Endothelial cell of umbilical vein (primary cell): ENCODE results near the gene THSD4. TPM values are rescaled to one million over a fixed set of nuclear protein-coding genes. Genes with fewer than 3 reads are reported as not detected.

ENCODE experiments used
- BruUV-seq: library from RNA; stranded (reverse); fragments of 400-500 nt; replicated peaks from 2 replicates; lab custom pipeline; 2021; lab: Mats Ljungman, UMichigan
- CTCF ChIA-PET: fragments of 300-600, 350-600 bp; sonication (Branson Sonifier 250); formaldehyde crosslinking; loops from one replicate; lab custom pipeline; 2021; ENCODE audit warnings: antibody characterized with exemption, inconsistent platforms; lab: Charles Lee
- POLR2A ChIA-PET: fragments of 300-600, 350-600 bp; sonication (Branson Sonifier 250); formaldehyde crosslinking; loops from one replicate; lab custom pipeline; 2021; ENCODE audit warnings: antibody characterized with exemption, inconsistent platforms; lab: Charles Lee
- DNase-seq: peaks from one replicate; pipeline ENCODE4 v3.0.0-alpha.2; 2011; ENCODE audit warnings: low read depth, low spot score
- FAIRE-seq: peaks from 2 replicates; lab custom pipeline; 2011; peaks lifted over from hg19 to GRCh38; lab: Jason Lieb, UNC
- H2AFZ ChIP-seq: 2 replicates; pipeline ENCODE4 v1.6.0; 2012; ENCODE audit warnings: low read depth, low read length, control low read depth, inconsistent platforms
- H3K27ac ChIP-seq: 2 replicates; pipeline ENCODE4 v1.5.1; 2011; ENCODE audit warnings: low read depth, mild to moderate bottlenecking, control low read depth, low read length, moderate library complexity; ENCODE audit not compliant: insufficient read depth
- H3K27me3 ChIP-seq, 2 experiments: 2 replicates each; pipeline versions ENCODE4 v1.6.0 to v1.6.1; 2011; ENCODE audit warnings: low read length in 2 of 2, mixed read lengths in 1 of 2; ENCODE audit not compliant: control insufficient read depth in 2 of 2, insufficient read depth in 2 of 2
- H3K36me3 ChIP-seq, 2 experiments: 2 replicates in 1 of 2; 3 replicates in 1 of 2; pipeline ENCODE4 v1.5.1; 2011; ENCODE audit warnings: low read length in 2 of 2, mild to moderate bottlenecking in 1 of 2, moderate library complexity in 1 of 2; ENCODE audit not compliant: control insufficient read depth in 2 of 2, insufficient read depth in 2 of 2; ENCODE audit errors: extremely low read depth in 1 of 2
- H3K4me1 ChIP-seq: 3 replicates; pipeline ENCODE4 v1.5.1; 2011; ENCODE audit warnings: mild to moderate bottlenecking, low read length; ENCODE audit not compliant: control insufficient read depth, insufficient read depth; ENCODE audit errors: extremely low read depth
- H3K4me2 ChIP-seq: 2 replicates; pipeline ENCODE4 v1.6.1; 2011; ENCODE audit warnings: low read length, control low read depth, mixed read lengths; ENCODE audit not compliant: insufficient read depth
- H3K4me3 ChIP-seq, 3 experiments: fragments of 200-600 bp in 1 of 3; sonication (generic), shearing (Covaris generic) in 1 of 3; replicated peaks in 1 of 3; 2 replicates each; pipeline ENCODE4 v1.5.1; 2011 to 2016; ENCODE audit warnings: control low read depth in 3 of 3, low read length in 3 of 3, mild to moderate bottlenecking in 2 of 3, inconsistent platforms in 1 of 3, low read depth in 1 of 3, moderate library complexity in 1 of 3; ENCODE audit not compliant: insufficient read depth in 1 of 3
- H3K79me2 ChIP-seq: 2 replicates; pipeline ENCODE4 v1.6.0; 2012; ENCODE audit warnings: low read length, inconsistent platforms; ENCODE audit not compliant: control insufficient read depth, insufficient read depth
- H3K9ac ChIP-seq: replicated peaks from 2 replicates; pipeline ENCODE3; 2011; ENCODE audit warnings: low read length, control low read depth; ENCODE audit not compliant: insufficient read depth; ENCODE audit errors: extremely low read depth
- H3K9me1 ChIP-seq: replicated peaks from 3 replicates; pipeline ENCODE4 v1.6.0; 2011; ENCODE audit warnings: mild to moderate bottlenecking, low read length; ENCODE audit not compliant: control insufficient read depth, insufficient read depth; ENCODE audit errors: extremely low read depth
- H3K9me3 ChIP-seq: replicated peaks from 2 replicates; pipeline ENCODE4 v1.5.1; 2012; ENCODE audit warnings: low read length, inconsistent platforms; ENCODE audit not compliant: control insufficient read depth, insufficient read depth
- H4K20me1 ChIP-seq: replicated peaks from 2 replicates; pipeline ENCODE3; 2011; ENCODE audit warnings: mild to moderate bottlenecking, low read length; ENCODE audit not compliant: control insufficient read depth, insufficient read depth; ENCODE audit errors: extremely low read depth
- CTCF ChIP-seq, 2 donors: IDR thresholded peaks; 1 replicate in 1 of 2; 2 replicates in 1 of 2; pipeline ENCODE4 v1.5.1; 2011; ENCODE audit warnings: low read length in 2 of 2, mild to moderate bottlenecking in 2 of 2, moderate library complexity in 2 of 2, control low read depth in 1 of 2, inconsistent platforms in 1 of 2, low read depth in 1 of 2; ENCODE audit not compliant: insufficient read depth in 1 of 2; ENCODE audit errors: extremely low read depth in 1 of 2
- EZH2 ChIP-seq: IDR thresholded peaks from 2 replicates; pipeline ENCODE4 v1.6.1; 2012; ENCODE audit warnings: borderline replicate concordance, low read depth, mild to moderate bottlenecking, moderate library complexity, low read length, inconsistent platforms; ENCODE audit not compliant: severe bottlenecking
- FOS ChIP-seq: IDR thresholded peaks from 2 replicates; pipeline ENCODE4 v1.6.1; 2011; ENCODE audit warnings: mild to moderate bottlenecking, low read length, moderate library complexity, borderline replicate concordance; ENCODE audit not compliant: insufficient read depth
- GATA2 ChIP-seq: IDR thresholded peaks from 2 replicates; pipeline ENCODE4 v1.7.0; 2011; ENCODE audit warnings: low read depth, mild to moderate bottlenecking, moderate library complexity, mixed read lengths, low read length; ENCODE audit not compliant: insufficient read length, insufficient read depth
- JUN ChIP-seq: IDR thresholded peaks from 2 replicates; pipeline ENCODE4 v1.6.1; 2011; ENCODE audit warnings: borderline replicate concordance, low read depth; ENCODE audit not compliant: insufficient read length, insufficient read depth
- MYC ChIP-seq: IDR thresholded peaks from one replicate; pipeline ENCODE4 v1.6.1; 2011; ENCODE audit warnings: mild to moderate bottlenecking, low read depth, low read length
- POLR2A ChIP-seq: IDR thresholded peaks from 2 replicates; pipeline ENCODE4 v1.6.1; 2012; ENCODE audit warnings: low read depth, mild to moderate bottlenecking, control low read depth, low read length
- POLR2AphosphoS5 ChIP-seq: IDR thresholded peaks from 2 replicates; pipeline ENCODE4 v1.6.1; 2012; ENCODE audit warnings: low read depth, mild to moderate bottlenecking, control low read depth, low read length, moderate library complexity; ENCODE audit not compliant: insufficient read depth
- dilution Hi-C: fragments of 300-500 bp; cut with MboI; formaldehyde crosslinking; loops from one replicate; pipeline ENCODE4 v1.15.0; 2019; ENCODE audit warnings: low sequenced_read_pairs; ENCODE audit not compliant: extremely low pct_ligation_motif_present
- intact Hi-C: fragments of 100-400 bp; cut with micrococcal nuclease; formaldehyde crosslinking; loops from one replicate; pipeline ENCODE4 v1.10.0; 2022
- polyA plus RNA-seq, 4 experiments: library from polyadenylated mRNA; depleted of rRNA in 3 of 4; stranded (reverse) in 3 of 4; unstranded in 1 of 4; fragments of >200 nt; gene quantifications; 2 replicates each; pipeline versions ENCODE4 v1.2.1 to v1.2.3, GENCODE V29; 2011 to 2012; ENCODE audit warnings: missing spikeins in 1 of 4
- total RNA-seq: library from RNA; stranded (reverse); gene quantifications from 2 replicates; pipeline ENCODE4 v1.2.3, GENCODE V29; 2021
- TF ChIP-seq, protein P1 (sequence below): IDR thresholded peaks from 2 replicates; pipeline ENCODE4 v1.6.1; 2011; ENCODE audit not compliant: insufficient read depth, insufficient read length

THSD4 gene
- total and polyA plus RNA-seq, 2 donors (not counting 3 experiments of a cell fraction or from before 2014, with no cell fraction given), result 9.9 to 25.4 TPM

DNA sequence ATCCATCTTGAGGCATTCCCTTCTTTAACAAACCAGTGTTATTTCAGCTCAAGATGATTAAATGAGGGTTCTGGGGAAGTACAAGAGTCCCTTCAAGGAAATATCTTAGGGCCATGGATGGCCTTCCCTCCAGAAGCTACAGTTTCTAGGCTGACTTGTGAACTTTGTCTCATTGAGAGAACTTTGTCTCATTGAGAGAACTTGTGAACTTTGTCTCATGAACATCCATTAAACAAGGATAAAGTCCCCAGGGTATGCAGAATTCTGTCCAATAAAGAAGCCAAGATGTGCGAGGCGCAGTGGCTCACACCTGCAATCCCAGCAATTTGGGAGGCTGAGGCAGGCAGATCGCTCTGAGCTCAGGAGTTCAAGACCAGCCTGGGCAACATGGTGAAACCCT is 341.5 kb downstream of the THSD4 start:
- no TSS peak for BruUV-seq
- H3K9me1 ChIP-seq, result no peaks in the 10 kb centered on the region

More for the DNA sequence above, 341.5 kb downstream of the THSD4 start:
- Histone ChIP-seq H2AFZ (no peak overlapping the region), H3K27ac (no peak overlapping the region), H4K20me1 (no peaks in the 10 kb centered on the region), H3K4me3 (no peak overlapping the region), H3K79me2 (no peaks in the 10 kb centered on the region), H3K4me1 (peaks cover 16% of the 10 kb centered on the region), H3K36me3 (no peaks in the 10 kb centered on the region), H3K9me3 (no peaks in the 10 kb centered on the region), H3K27me3 (no peaks in the 10 kb centered on the region), H3K9ac (no peak overlapping the region), H3K4me2 (no peak overlapping the region)
- CTCF ChIA-PET, result interaction anchor here (0.7 to 1.3 kb wide), 5 partner anchors 8 to 699 kb away, joined by 3 to 4 read pairs (median 3); no protein-coding TSS in a partner anchor
- peak; percentile 70 for FAIRE-seq
- DNase-seq, result no peak
- POLR2A ChIA-PET, result no interaction called here
- TF ChIP-seq, protein P1, sequence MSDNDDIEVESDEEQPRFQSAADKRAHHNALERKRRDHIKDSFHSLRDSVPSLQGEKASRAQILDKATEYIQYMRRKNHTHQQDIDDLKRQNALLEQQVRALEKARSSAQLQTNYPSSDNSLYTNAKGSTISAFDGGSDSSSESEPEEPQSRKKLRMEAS, result no peak
- TF ChIP-seq MYC, result no peak
- TF ChIP-seq EZH2, result no peak
- TF ChIP-seq POLR2A, result no peak
- TF ChIP-seq GATA2, result no peak
- TF ChIP-seq JUN, result no peak
- no peak for TF ChIP-seq POLR2AphosphoS5
- TF ChIP-seq FOS, result no peak
- TF ChIP-seq CTCF (IDR thresholded peaks at IDR 0.05; ENCODE audit: extremely low read depth in 1 of 2, insufficient read depth in 1 of 2, low read depth in 1 of 2, low read length in 2 of 2), result no peak
- intact Hi-C loops (no loop called here), dilution Hi-C loops (no loop called here)
